Measurements from ENCODE around the gene NMD3.

The NMD3 gene

DNA sequence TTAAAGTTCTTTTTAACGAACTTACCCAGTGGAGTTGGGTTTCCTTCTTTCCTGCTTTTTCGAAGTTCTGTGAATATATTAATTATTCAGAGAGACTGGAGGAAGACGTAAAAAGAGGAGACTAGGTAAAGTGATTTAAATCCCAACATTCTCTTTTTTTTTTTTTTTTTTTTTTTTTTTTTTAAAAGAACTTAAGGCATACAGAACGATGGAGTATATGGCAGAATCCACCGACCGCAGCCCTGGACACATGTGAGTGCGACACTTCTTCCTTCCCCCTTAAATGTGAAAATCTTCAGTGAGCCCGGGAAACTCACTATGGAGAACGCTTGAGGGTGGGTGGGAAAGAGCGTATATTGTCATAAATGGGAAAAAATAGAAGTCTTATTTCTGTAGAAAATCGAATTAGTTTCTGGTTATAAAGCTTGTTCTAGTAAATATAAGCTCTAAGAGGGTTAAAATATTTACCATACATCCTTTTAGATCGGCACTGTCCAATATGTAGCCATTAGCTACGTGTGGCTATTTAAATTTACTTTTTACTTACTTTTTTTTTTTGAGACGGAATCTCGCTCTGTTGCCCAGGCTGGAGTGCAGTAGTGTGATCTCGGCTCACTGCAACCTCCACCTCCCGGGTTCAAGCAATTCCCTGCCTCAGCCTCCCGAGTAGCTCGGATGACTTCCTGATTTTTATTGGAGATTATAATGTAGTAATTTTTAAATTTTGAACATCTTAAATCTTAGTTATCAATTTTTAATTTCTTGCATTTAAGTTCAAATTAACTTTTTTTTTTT lies 892 bp downstream of the NMD3 start:
- H3K4me1 ChIP-seq (ENCODE audit: insufficient read depth, low read length): peaks cover 41% of the 10 kb centered on the region
- H3K9me3 ChIP-seq (ENCODE audit: insufficient read depth, low read length, severe bottlenecking): no peaks in the 10 kb centered on the region
- H3K36me3 ChIP-seq (ENCODE audit: insufficient read depth, low read length): peaks cover 33% of the 10 kb centered on the region
- TF ChIP-seq EZH2 (IDR thresholded peaks at IDR 0.05; ENCODE audit: borderline replicate concordance, low read depth, low read length, severe bottlenecking): no peak
- TF ChIP-seq, protein P1, sequence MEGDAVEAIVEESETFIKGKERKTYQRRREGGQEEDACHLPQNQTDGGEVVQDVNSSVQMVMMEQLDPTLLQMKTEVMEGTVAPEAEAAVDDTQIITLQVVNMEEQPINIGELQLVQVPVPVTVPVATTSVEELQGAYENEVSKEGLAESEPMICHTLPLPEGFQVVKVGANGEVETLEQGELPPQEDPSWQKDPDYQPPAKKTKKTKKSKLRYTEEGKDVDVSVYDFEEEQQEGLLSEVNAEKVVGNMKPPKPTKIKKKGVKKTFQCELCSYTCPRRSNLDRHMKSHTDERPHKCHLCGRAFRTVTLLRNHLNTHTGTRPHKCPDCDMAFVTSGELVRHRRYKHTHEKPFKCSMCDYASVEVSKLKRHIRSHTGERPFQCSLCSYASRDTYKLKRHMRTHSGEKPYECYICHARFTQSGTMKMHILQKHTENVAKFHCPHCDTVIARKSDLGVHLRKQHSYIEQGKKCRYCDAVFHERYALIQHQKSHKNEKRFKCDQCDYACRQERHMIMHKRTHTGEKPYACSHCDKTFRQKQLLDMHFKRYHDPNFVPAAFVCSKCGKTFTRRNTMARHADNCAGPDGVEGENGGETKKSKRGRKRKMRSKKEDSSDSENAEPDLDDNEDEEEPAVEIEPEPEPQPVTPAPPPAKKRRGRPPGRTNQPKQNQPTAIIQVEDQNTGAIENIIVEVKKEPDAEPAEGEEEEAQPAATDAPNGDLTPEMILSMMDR (IDR thresholded peaks at IDR 0.05; ENCODE audit: borderline replicate concordance, extremely low read depth, low read length, poor library complexity, severe bottlenecking): no peak
- peak overlapping the region; percentile 61 for H3K4me2 ChIP-seq (ENCODE audit: insufficient read depth, low read length)
- H3K4me3 ChIP-seq (ENCODE audit: low read depth in 1 of 2, low read length in 2 of 2): peak overlapping the region; percentile 80 to 96
- H4K20me1 ChIP-seq (ENCODE audit: insufficient read depth, low read length): peaks cover 11% of the 10 kb centered on the region; the same call in 1 of the 2 replicates
- ATAC-seq (ENCODE audit: insufficient read depth, low read depth): 0 out of 3 replicates have a peak, but pooled peaks have one; percentile 29
- peak overlapping the region; percentile 89 for H2AFZ ChIP-seq (ENCODE audit: low read depth, low read length)
- H3K27me3 ChIP-seq (ENCODE audit: insufficient read depth, low read length, poor library complexity): no peaks in the 10 kb centered on the region
- peak overlapping the region; percentile 78 for H3K27ac ChIP-seq (ENCODE audit: low read length)
- peak overlapping the region; percentile 95 for H3K9ac ChIP-seq (ENCODE audit: low read depth, low read length)
- peaks cover 57% of the 10 kb centered on the region for H3K79me2 ChIP-seq (ENCODE audit: insufficient read depth, low read length)
- DNase-seq: peak; percentile 32

DNA sequence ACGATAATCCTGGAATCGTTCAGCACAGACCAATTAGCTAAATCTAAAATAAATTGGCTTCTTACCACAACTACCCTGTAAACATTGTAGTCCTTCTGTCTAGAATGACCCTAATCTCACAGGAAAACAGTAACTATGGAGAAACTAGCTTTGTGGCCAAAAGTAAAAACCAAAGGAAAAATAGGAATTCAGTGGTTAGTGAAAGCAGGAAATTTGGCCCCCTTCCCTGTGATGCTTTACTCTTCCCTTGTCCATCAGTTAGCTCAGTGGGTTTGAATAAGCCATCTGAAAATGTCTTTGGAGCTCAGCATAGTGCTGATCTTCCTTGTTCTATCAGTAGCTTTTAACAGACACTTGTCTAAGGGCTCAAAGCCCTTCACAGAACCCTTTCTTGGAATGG lies 1.6 kb downstream of the NMD3 start:
- Histone ChIP-seq H3K36me3 (ENCODE audit: insufficient read depth, low read length) (peaks cover 39% of the 10 kb centered on the region), H3K4me2 (ENCODE audit: insufficient read depth, low read length) (peak overlapping the region; percentile 61), H3K79me2 (ENCODE audit: insufficient read depth, low read length) (peaks cover 59% of the 10 kb centered on the region), H3K27ac (ENCODE audit: low read length) (peak overlapping the region; percentile 6; the same call in 1 of the 2 replicates), H3K9me3 (ENCODE audit: insufficient read depth, low read length, severe bottlenecking) (no peaks in the 10 kb centered on the region), H2AFZ (ENCODE audit: low read depth, low read length) (no peak overlapping the region), H4K20me1 (ENCODE audit: insufficient read depth, low read length) (peaks cover 11% of the 10 kb centered on the region; the same call in 1 of the 2 replicates), H3K4me3 (ENCODE audit: low read depth in 1 of 2, low read length in 2 of 2) (peak overlapping the region; percentile 10 to 96; a peak in 3 of 4 replicates), H3K9ac (ENCODE audit: low read depth, low read length) (peak overlapping the region; percentile 95), H3K4me1 (ENCODE audit: insufficient read depth, low read length) (peaks cover 41% of the 10 kb centered on the region), H3K27me3 (ENCODE audit: insufficient read depth, low read length, poor library complexity) (no peaks in the 10 kb centered on the region)
- no peak for ATAC-seq (ENCODE audit: insufficient read depth, low read depth)
- TF ChIP-seq EZH2 (IDR thresholded peaks at IDR 0.05; ENCODE audit: borderline replicate concordance, low read depth, low read length, severe bottlenecking): no peak
- TF ChIP-seq, protein P1 (IDR thresholded peaks at IDR 0.05; ENCODE audit: borderline replicate concordance, extremely low read depth, low read length, poor library complexity, severe bottlenecking): no peak
- no peak for DNase-seq

DNA sequence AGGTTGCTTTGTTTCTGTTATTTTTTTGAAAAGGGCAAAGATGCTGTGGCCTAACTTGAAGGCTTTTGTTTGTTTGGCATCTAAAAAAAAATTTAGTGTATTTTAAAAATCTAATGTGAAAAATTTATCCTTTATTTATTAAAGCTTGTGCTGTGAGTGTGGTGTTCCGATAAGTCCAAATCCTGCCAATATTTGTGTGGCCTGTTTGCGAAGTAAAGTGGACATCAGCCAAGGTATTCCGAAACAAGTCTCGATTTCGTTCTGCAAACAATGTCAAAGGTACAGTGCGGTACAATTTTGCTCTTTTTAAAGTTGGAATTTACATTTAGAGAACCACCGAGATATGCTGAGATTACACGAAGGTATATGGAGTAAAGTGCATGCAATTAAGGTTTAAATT lies 3.7 kb downstream of the NMD3 start:
- Histone ChIP-seq H3K9me3 (ENCODE audit: insufficient read depth, low read length, severe bottlenecking) (no peaks in the 10 kb centered on the region), H3K27me3 (ENCODE audit: insufficient read depth, low read length, poor library complexity) (no peaks in the 10 kb centered on the region), H4K20me1 (ENCODE audit: insufficient read depth, low read length) (peaks cover 17% of the 10 kb centered on the region; the same call in 1 of the 2 replicates), H3K36me3 (ENCODE audit: insufficient read depth, low read length) (peaks cover 60% of the 10 kb centered on the region), H3K9ac (ENCODE audit: low read depth, low read length) (no peak overlapping the region), H3K27ac (ENCODE audit: low read length) (no peak overlapping the region), H2AFZ (ENCODE audit: low read depth, low read length) (no peak overlapping the region), H3K4me2 (ENCODE audit: insufficient read depth, low read length) (peak overlapping the region; percentile 61; the same call in 1 of the 2 replicates), H3K79me2 (ENCODE audit: insufficient read depth, low read length) (peaks cover 71% of the 10 kb centered on the region), H3K4me3 (ENCODE audit: low read depth in 1 of 2, low read length in 2 of 2) (no peak overlapping the region), H3K4me1 (ENCODE audit: insufficient read depth, low read length) (peaks cover 41% of the 10 kb centered on the region)
- no peak for TF ChIP-seq EZH2 (IDR thresholded peaks at IDR 0.05; ENCODE audit: borderline replicate concordance, low read depth, low read length, severe bottlenecking)
- TF ChIP-seq, protein P1 (IDR thresholded peaks at IDR 0.05; ENCODE audit: borderline replicate concordance, extremely low read depth, low read length, poor library complexity, severe bottlenecking): no peak
- DNase-seq: no peak
- ATAC-seq (ENCODE audit: insufficient read depth, low read depth): no peak

All from DND-41 (cell line).